DND-41 (cell line): Measurements from ENCODE around the gene ROPN1B.

ENCODE experiments used
- ATAC-seq: fragments of 200-7000 bp; cut with Tn5 transposase; 3 replicates; pipeline ENCODE4 v1.9.1; 2021; ENCODE audit warnings: low read depth; ENCODE audit not compliant: insufficient read depth
- DNase-seq: peaks from one replicate; pipeline ENCODE4 v3.0.0-alpha.2; 2020
- H2AFZ ChIP-seq: 2 replicates; pipeline ENCODE4 v1.6.0; 2012; ENCODE audit warnings: low read depth, low read length
- H3K27ac ChIP-seq: 2 replicates; pipeline ENCODE4 v1.5.1; 2012; ENCODE audit warnings: low read length, inconsistent platforms
- H3K27me3 ChIP-seq: fragments of 200-600 bp; sonication (generic); 2 replicates; pipeline ENCODE4 v1.6.0; 2012; ENCODE audit warnings: low read length, mild to moderate bottlenecking, inconsistent platforms; ENCODE audit not compliant: insufficient read depth, poor library complexity
- H3K36me3 ChIP-seq: 2 replicates; pipeline ENCODE4 v1.5.1; 2012; ENCODE audit warnings: low read length, inconsistent platforms; ENCODE audit not compliant: insufficient read depth
- H3K4me1 ChIP-seq: 2 replicates; pipeline ENCODE4 v1.5.1; 2012; ENCODE audit warnings: mild to moderate bottlenecking, low read length; ENCODE audit not compliant: insufficient read depth
- H3K4me2 ChIP-seq: 2 replicates; pipeline ENCODE4 v1.6.0; 2012; ENCODE audit warnings: mild to moderate bottlenecking, moderate library complexity, low read length, inconsistent platforms; ENCODE audit not compliant: insufficient read depth
- H3K4me3 ChIP-seq, 2 experiments: fragments of 200-600 bp in 1 of 2; shearing (Covaris generic) in 1 of 2; 2 replicates each; pipeline ENCODE4 v1.5.1; 2012 to 2016; ENCODE audit warnings: inconsistent platforms in 2 of 2, low read length in 2 of 2, mild to moderate bottlenecking in 2 of 2, low read depth in 1 of 2, moderate library complexity in 1 of 2
- H3K79me2 ChIP-seq: 2 replicates; pipeline ENCODE4 v1.6.0; 2012; ENCODE audit warnings: low read length, inconsistent platforms; ENCODE audit not compliant: insufficient read depth
- H3K9ac ChIP-seq: 2 replicates; pipeline ENCODE4 v1.6.0; 2012; ENCODE audit warnings: low read depth, mild to moderate bottlenecking, inconsistent platforms, low read length, moderate library complexity
- H3K9me3 ChIP-seq: 2 replicates; pipeline ENCODE4 v1.5.1; 2012; ENCODE audit warnings: low read length, moderate library complexity, mild to moderate bottlenecking, inconsistent platforms; ENCODE audit not compliant: insufficient read depth, severe bottlenecking
- H4K20me1 ChIP-seq: 2 replicates; pipeline ENCODE4 v1.6.0; 2012; ENCODE audit warnings: low read length; ENCODE audit not compliant: insufficient read depth
- CTCF ChIP-seq: IDR thresholded peaks from 2 replicates; pipeline ENCODE4 v1.5.1; 2012; ENCODE audit warnings: borderline replicate concordance, low read length, moderate library complexity, mild to moderate bottlenecking; ENCODE audit not compliant: poor library complexity, severe bottlenecking; ENCODE audit errors: extremely low read depth
- EZH2 ChIP-seq: IDR thresholded peaks from 3 replicates; pipeline ENCODE4 v1.6.1; 2012; ENCODE audit warnings: borderline replicate concordance, low read depth, mild to moderate bottlenecking, moderate library complexity, low read length, inconsistent platforms; ENCODE audit not compliant: severe bottlenecking

Gene ROPN1B

GRCh38 chr3:126009181-126009580 is 40.2 kb downstream of the ROPN1B start:
- no peaks in the 10 kb centered on the region for H4K20me1 ChIP-seq
- H3K27ac ChIP-seq = no peak overlapping the region
- H2AFZ ChIP-seq = no peak overlapping the region
- no peaks in the 10 kb centered on the region for H3K9me3 ChIP-seq
- H3K36me3 ChIP-seq = peaks cover 18% of the 10 kb centered on the region
- H3K9ac ChIP-seq = no peak overlapping the region
- no peak for TF ChIP-seq EZH2
- TF ChIP-seq CTCF = no peak
- H3K4me2 ChIP-seq = no peak overlapping the region
- no peak for DNase-seq
- no peak for ATAC-seq
- no peaks in the 10 kb centered on the region for H3K79me2 ChIP-seq
- no peaks in the 10 kb centered on the region for H3K4me1 ChIP-seq
- H3K4me3 ChIP-seq = no peak overlapping the region
- H3K27me3 ChIP-seq = no peaks in the 10 kb centered on the region

GRCh38 chr3:126013751-126014156 is 44.8 kb downstream of the ROPN1B start:
- no peaks in the 10 kb centered on the region for H3K4me1 ChIP-seq
- H3K4me2 ChIP-seq = no peak overlapping the region
- H3K9ac ChIP-seq = no peak overlapping the region
- no peak overlapping the region for H2AFZ ChIP-seq
- no peak for TF ChIP-seq EZH2
- TF ChIP-seq CTCF = no peak
- no peaks in the 10 kb centered on the region for H3K27me3 ChIP-seq
- no peaks in the 10 kb centered on the region for H4K20me1 ChIP-seq
- no peak for DNase-seq
- no peak overlapping the region for H3K27ac ChIP-seq
- no peaks in the 10 kb centered on the region for H3K79me2 ChIP-seq
- no peak for ATAC-seq
- no peaks in the 10 kb centered on the region for H3K9me3 ChIP-seq
- no peak overlapping the region for H3K4me3 ChIP-seq
- no peaks in the 10 kb centered on the region for H3K36me3 ChIP-seq

GRCh38 chr3:126014252-126014651 is 45.3 kb downstream of the ROPN1B start:
- no peaks in the 10 kb centered on the region for H3K79me2 ChIP-seq
- no peaks in the 10 kb centered on the region for H4K20me1 ChIP-seq
- H3K4me1 ChIP-seq = no peaks in the 10 kb centered on the region
- DNase-seq (no peak), ATAC-seq (no peak)
- no peak overlapping the region for H3K4me2 ChIP-seq
- H3K9ac ChIP-seq = no peak overlapping the region
- no peak overlapping the region for H3K4me3 ChIP-seq
- H2AFZ ChIP-seq = no peak overlapping the region
- H3K27ac ChIP-seq = no peak overlapping the region
- TF ChIP-seq EZH2 (no peak), CTCF (no peak)
- no peaks in the 10 kb centered on the region for H3K27me3 ChIP-seq
- no peaks in the 10 kb centered on the region for H3K9me3 ChIP-seq
- H3K36me3 ChIP-seq = no peaks in the 10 kb centered on the region

- Histone ChIP-seq H2AFZ (no peak overlapping the region), H3K4me1 (no peaks in the 10 kb centered on the region), H3K36me3 (no peaks in the 10 kb centered on the region)
Observed at GRCh38 chr3:126015075-126015474, 46.1 kb downstream of the ROPN1B start.

More at GRCh38 chr3:126015075-126015474, 46.1 kb downstream of the ROPN1B start:
- H3K4me2 ChIP-seq = no peak overlapping the region
- H4K20me1 ChIP-seq = no peaks in the 10 kb centered on the region
- H3K4me3 ChIP-seq = no peak overlapping the region
- no peak overlapping the region for H3K27ac ChIP-seq
- no peaks in the 10 kb centered on the region for H3K79me2 ChIP-seq
- DNase-seq = no peak
- H3K9me3 ChIP-seq = no peaks in the 10 kb centered on the region
- no peaks in the 10 kb centered on the region for H3K27me3 ChIP-seq
- no peak for ATAC-seq
- H3K9ac ChIP-seq = no peak overlapping the region
- TF ChIP-seq CTCF (no peak), EZH2 (no peak)
